Lower lobe of right lung (tissue), 2 donors: ENCODE data around the gene SGCA. TPM values are rescaled to one million over a fixed set of nuclear protein-coding genes. Genes with fewer than 3 reads are reported as not detected.

Experiments
- ATAC-seq, 2 donors: fragments of 200-7000 bp; cut with Tn5 transposase; one replicate each; pipeline ENCODE4 v1.9.1; 2020 to 2022; ENCODE audit warnings: mild to moderate bottlenecking in 2 of 2, moderate library complexity in 2 of 2
- DNase-seq: peaks from one replicate; pipeline ENCODE4 v3.0.0-alpha.2; 2020
- H3K27ac ChIP-seq: fragments of 200-600 bp; one replicate; pipeline ENCODE4 v1.8.0; 2022
- H3K27me3 ChIP-seq: fragments of 200-600 bp; one replicate; pipeline ENCODE4 v1.8.0; 2022; ENCODE audit warnings: low read depth
- H3K36me3 ChIP-seq: fragments of 200-600 bp; one replicate; pipeline ENCODE4 v1.8.0; 2022; ENCODE audit warnings: mild to moderate bottlenecking
- H3K4me1 ChIP-seq: fragments of 200-600 bp; one replicate; pipeline ENCODE4 v1.8.0; 2022
- H3K4me3 ChIP-seq: fragments of 200-600 bp; one replicate; pipeline ENCODE4 v1.8.0; 2022; ENCODE audit warnings: mild to moderate bottlenecking
- H3K9me3 ChIP-seq: fragments of 200-600 bp; one replicate; pipeline ENCODE4 v1.8.0; 2022
- intact Hi-C: fragments of 100-400 bp; cut with DNase I; formaldehyde crosslinking; loops from one replicate; pipeline ENCODE4 v1.11.0; 2022
- total RNA-seq: library from RNA; stranded (reverse); fragmentation: NEBNext Ultra II Directional; extraction: Animal tissue kit (Norgen Biotek cat#: 25700); gene quantifications from one replicate; pipeline ENCODE4 v1.2.1, GENCODE V29; 2021
- TF ChIP-seq, protein P1 (sequence below): fragments of 200-600 bp; IDR thresholded peaks from one replicate; pipeline ENCODE4 v1.8.0; 2022; ENCODE audit warnings: antibody characterized with exemption, mild to moderate bottlenecking
- donor health status: DM: no; HTN: yes; CAD: no; lungs with severe emphysema.

The SGCA gene
- total RNA-seq, 1 donor from 2014 or later, result 9.1 TPM

DNA sequence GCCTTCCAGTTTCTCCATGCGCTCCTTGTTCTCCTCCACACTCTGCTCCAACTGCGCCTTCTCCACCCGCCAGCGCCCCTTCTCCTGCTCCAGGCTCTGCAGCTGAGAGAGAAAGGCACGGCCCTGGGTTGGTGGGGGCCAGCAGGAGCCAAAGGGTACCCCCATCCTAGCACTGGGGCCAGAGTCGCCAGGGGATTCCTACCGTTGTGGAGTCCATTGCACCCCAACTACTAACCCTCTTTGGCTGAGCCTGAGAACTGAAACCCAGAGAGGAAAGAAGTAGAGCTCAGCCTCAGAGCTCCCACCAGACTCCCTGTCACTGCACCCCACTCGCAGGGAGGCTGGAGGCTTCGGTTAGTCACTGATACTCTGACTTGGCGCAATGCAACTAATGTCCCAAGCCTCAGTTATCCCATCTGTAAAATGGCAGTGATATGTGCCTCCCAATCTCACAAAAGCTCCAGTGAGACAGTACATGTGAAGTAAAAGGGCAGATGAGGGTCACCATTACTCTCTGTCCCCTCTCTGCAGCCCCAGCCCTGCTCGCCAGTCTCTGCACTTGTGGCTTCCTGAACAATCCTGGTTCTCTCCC, 29.6 kb upstream of the SGCA start:
- intact Hi-C loops, result no loop called here
- H3K36me3 ChIP-seq, result peaks cover 68% of the 10 kb centered on the region
- DNase-seq, result no peak

DNA sequence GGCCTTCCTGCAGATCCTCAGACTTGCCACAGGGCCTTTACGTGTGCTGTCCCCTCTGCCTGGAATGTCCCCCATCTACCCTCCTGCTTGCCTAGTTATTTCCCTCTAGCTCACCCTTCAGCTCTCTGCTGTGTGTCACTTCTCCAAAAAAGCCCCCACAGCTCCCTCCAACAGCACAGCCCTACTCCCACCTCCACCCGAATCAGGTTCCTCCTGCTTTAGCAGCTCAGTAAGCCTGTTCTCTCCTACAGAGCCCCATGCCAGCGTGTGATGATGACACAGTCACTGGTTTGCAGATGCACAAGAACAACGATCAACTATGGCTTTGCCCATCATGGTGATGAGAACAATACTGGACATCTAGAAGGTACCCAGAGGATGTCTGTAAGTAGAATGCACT, 28.8 kb upstream of the SGCA start:
- H3K4me1 ChIP-seq, result peaks cover 40% of the 10 kb centered on the region
- no peak for ATAC-seq
- no peak overlapping the region for H3K4me3 ChIP-seq
- no peaks in the 10 kb centered on the region for H3K27me3 ChIP-seq
- no peaks in the 10 kb centered on the region for H3K9me3 ChIP-seq
- intact Hi-C loops, result no loop called here
- no peak for DNase-seq
- H3K36me3 ChIP-seq, result peaks cover 76% of the 10 kb centered on the region
- H3K27ac ChIP-seq, result no peak overlapping the region
- TF ChIP-seq, protein P1, sequence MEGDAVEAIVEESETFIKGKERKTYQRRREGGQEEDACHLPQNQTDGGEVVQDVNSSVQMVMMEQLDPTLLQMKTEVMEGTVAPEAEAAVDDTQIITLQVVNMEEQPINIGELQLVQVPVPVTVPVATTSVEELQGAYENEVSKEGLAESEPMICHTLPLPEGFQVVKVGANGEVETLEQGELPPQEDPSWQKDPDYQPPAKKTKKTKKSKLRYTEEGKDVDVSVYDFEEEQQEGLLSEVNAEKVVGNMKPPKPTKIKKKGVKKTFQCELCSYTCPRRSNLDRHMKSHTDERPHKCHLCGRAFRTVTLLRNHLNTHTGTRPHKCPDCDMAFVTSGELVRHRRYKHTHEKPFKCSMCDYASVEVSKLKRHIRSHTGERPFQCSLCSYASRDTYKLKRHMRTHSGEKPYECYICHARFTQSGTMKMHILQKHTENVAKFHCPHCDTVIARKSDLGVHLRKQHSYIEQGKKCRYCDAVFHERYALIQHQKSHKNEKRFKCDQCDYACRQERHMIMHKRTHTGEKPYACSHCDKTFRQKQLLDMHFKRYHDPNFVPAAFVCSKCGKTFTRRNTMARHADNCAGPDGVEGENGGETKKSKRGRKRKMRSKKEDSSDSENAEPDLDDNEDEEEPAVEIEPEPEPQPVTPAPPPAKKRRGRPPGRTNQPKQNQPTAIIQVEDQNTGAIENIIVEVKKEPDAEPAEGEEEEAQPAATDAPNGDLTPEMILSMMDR, result no peak

More for the DNA sequence above, 29.6 kb upstream of the SGCA start:
- ATAC-seq, result no peak
- Histone ChIP-seq H3K4me1 (peaks cover 31% of the 10 kb centered on the region), H3K4me3 (no peak overlapping the region), H3K27ac (no peak overlapping the region), H3K9me3 (no peaks in the 10 kb centered on the region), H3K27me3 (no peaks in the 10 kb centered on the region)
- TF ChIP-seq, protein P1, result no peak

DNA sequence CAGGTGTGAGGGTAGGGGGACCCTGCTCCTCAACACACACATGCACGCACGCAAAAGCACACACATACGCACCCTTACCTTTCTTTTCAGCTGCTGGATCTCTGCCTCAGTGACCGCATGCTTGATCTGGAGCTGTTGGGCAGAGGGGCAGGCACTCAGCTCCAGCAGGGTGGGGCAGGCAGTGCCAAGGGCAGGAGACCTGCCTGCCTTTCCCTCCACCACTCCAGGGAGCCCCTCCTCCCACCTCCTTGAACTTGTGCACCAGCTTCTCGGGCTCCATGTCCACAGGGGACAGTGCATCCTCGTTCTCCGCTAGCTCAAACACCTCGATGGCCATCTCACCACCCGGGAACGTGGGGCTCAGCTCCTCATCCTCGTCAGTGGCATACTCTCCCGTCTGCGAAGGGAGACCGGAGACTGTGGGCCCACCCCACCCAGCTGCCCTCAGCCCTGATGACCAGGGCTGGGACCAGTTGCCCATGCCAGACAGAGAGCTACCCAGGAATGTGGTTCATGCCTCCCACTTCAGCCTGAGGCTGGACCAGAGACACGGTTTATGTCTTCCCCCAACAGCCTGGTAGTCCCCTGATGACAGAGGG, 26.5 kb upstream of the SGCA start:
- TF ChIP-seq, protein P1, result no peak
- no peak overlapping the region for H3K4me3 ChIP-seq
- intact Hi-C loops, result no loop called here
- H3K27ac ChIP-seq, result peak overlapping the region; percentile 9
- H3K27me3 ChIP-seq, result no peaks in the 10 kb centered on the region
- peaks cover 97% of the 10 kb centered on the region for H3K36me3 ChIP-seq
- no peak for ATAC-seq
- H3K4me1 ChIP-seq, result peaks cover 34% of the 10 kb centered on the region
- H3K9me3 ChIP-seq, result no peaks in the 10 kb centered on the region
- DNase-seq, result no peak

DNA sequence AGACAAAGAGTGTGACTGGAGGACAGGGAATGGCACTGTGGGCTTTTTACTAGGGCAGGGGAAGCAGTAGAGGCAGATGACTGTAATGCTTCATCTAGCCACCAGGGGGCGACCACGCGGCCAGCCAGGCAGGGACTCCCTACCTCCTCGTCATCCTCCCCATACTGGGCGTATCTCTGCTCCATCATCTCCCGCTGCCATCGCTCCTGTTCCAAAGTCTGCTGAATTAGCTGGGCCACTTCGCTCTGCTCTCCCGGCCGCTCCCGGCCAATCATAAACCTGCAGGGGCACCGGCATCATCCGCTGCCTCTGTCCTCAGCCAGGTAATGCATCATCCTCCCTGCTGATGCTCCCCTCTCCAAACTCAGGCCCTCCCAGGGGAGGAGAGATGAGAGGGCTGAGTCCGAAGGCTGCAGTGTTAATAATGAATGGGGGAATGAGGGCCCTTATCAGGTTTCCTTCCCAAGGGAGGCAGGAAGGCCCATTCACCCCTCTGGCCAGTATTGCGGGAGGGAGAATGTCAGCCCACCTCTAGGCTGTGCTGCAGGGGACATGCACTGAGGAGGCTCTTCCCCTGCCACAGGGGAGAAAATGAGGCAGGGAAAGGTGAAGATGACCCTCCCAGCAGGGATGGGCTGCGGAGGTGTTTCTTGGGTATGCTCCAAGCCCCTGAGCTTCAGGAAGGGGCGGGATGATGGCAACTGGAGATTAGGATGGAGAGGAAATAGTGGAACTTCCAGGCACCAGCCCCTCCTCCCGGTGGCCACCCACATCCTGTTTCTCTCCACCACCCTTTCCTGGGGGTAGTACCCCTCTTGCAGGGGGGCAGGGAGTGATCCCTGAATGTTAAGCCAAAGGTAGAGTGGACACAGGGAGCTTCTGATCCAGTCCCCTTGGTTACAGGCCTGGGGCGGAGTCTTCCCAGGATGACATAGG, 25.6 kb upstream of the SGCA start:
- TF ChIP-seq, protein P1, result peak; percentile 93
- DNase-seq, result peak; percentile 87

DNA sequence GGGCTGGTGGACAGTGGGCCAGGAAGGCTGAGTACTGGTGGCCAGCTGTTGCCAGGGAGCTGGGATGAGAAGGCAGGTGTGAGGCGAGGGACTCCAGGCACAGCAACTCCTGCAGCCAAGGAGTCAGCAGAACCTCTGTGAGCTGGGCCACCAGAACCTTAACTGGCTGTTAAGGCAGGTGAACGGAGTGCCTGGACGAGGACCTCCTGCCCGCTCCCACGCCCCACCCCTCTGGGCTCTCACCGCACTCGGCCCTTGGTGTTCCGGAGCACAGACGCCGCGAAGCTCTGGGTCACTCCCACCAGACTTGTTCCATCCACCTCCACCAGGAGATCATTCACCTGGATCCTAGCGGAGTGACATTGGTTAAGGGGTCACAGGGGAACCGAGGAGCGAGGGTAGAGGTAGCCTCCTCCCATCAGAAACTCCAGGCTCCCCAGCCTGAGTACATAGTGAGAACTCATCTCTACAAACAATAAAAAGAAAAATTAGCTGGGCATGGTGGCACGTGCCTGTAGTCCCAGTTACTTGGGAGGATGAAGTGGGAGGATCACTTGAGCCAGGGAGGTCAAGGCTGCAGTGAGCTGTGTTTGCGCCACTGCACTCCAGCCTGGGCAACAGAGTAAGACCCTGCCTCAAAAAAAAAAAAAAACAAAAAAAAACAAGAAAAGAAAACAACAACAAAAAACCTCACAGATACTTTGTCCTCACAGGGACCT, 24.6 kb upstream of the SGCA start:
- DNase-seq (no peak), ATAC-seq (no peak)
- intact Hi-C loops, result no loop called here
- Histone ChIP-seq H3K27ac (peak overlapping the region; percentile 49), H3K4me1 (peaks cover 51% of the 10 kb centered on the region), H3K9me3 (no peaks in the 10 kb centered on the region), H3K36me3 (peaks cover 93% of the 10 kb centered on the region), H3K4me3 (no peak overlapping the region), H3K27me3 (no peaks in the 10 kb centered on the region)
- TF ChIP-seq, protein P1, result no peak

More for the DNA sequence above, 25.6 kb upstream of the SGCA start:
- Histone ChIP-seq H3K36me3 (peaks cover 97% of the 10 kb centered on the region), H3K4me1 (peaks cover 41% of the 10 kb centered on the region), H3K27me3 (no peaks in the 10 kb centered on the region), H3K9me3 (no peaks in the 10 kb centered on the region), H3K4me3 (peak overlapping the region; percentile 2), H3K27ac (peak overlapping the region; percentile 49)
- peak; percentile 89 to 90 for ATAC-seq
- intact Hi-C loops, result no loop called here
